Measurements from ENCODE around the gene GBE1.

GBE1 gene

GRCh38 chr3:81468391-81468790 lies 293.1 kb downstream of the GBE1 start:
- no peak for DNase-seq (ENCODE audit: low spot score)

GRCh38 chr3:81466201-81466560 lies 295.3 kb downstream of the GBE1 start:
- no peak for DNase-seq (ENCODE audit: low spot score)

GRCh38 chr3:81465510-81466200 lies 295.8 kb downstream of the GBE1 start:
- no peak for DNase-seq (ENCODE audit: low spot score)

GRCh38 chr3:81463781-81464180 lies 297.7 kb downstream of the GBE1 start:
- no peak for DNase-seq (ENCODE audit: low spot score)

- no peak for DNase-seq (ENCODE audit: low spot score)
Measured at GRCh38 chr3:81462921-81463320, 298.5 kb downstream of the GBE1 start.

- DNase-seq (ENCODE audit: low spot score): no peak
Measured at GRCh38 chr3:81459733-81460132, 301.7 kb downstream of the GBE1 start.

GRCh38 chr3:81452418-81452817 lies 309.0 kb downstream of the GBE1 start:
- DNase-seq (ENCODE audit: low spot score): no peak

- DNase-seq (ENCODE audit: low spot score): no peak
Measured at GRCh38 chr3:81451611-81452010, 309.8 kb downstream of the GBE1 start.

GRCh38 chr3:81451140-81451539 lies 310.3 kb downstream of the GBE1 start:
- DNase-seq (ENCODE audit: low spot score): no peak

- no peak for DNase-seq (ENCODE audit: low spot score)
Measured at GRCh38 chr3:81446806-81447205, 314.6 kb downstream of the GBE1 start.

GRCh38 chr3:81445712-81446111 lies 315.7 kb downstream of the GBE1 start:
- no peak for DNase-seq (ENCODE audit: low spot score)

GRCh38 chr3:81444817-81445460 lies 316.5 kb downstream of the GBE1 start:
- DNase-seq (ENCODE audit: low spot score): no peak

GRCh38 chr3:81443958-81444357 lies 317.5 kb downstream of the GBE1 start:
- DNase-seq (ENCODE audit: low spot score): no peak

- no peak for DNase-seq (ENCODE audit: low spot score)
Measured at GRCh38 chr3:81443457-81443782, 318.0 kb downstream of the GBE1 start.

GRCh38 chr3:81442758-81443456 lies 318.5 kb downstream of the GBE1 start:
- no peak for DNase-seq (ENCODE audit: low spot score)

GRCh38 chr3:81440661-81441060 lies 320.8 kb downstream of the GBE1 start:
- no peak for DNase-seq (ENCODE audit: low spot score)

Measured in iPS-NIHi11 (cell line).